ENCODE measurements around the gene HOXD10.

DNA sequence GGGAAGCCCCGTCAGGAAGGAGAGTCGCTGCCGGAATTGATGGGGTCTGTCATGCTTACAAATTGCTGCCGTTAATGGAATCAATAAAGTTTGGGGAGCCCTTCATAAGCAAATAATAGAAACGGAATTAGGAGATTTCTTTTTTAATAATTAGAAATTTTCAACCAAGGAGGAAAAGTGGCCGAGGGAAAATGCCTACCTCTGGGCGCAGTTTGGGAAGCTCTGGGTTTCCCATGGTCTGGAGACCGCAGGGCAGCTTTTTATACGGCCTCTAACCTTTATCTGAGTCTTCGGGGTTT, 34.1 kb upstream of the HOXD10 start:
- TF ChIP-seq ZFX (IDR thresholded peaks at IDR 0.05) (no peak), CTCF (conservative IDR thresholded peaks at IDR 0.05) (no peak)
